ENCODE results near the gene ASAH2.
"Not testable (repeated sequence)": the region's sequence is repeated elsewhere in the genome, so short reads cannot be mapped to it uniquely, and the experiment has no call there.

ASAH2 gene

GRCh38 chr10:50271564-50272250 is 20.4 kb upstream of the ASAH2 start:
- H3F3A ChIP-seq (ENCODE audit: insufficient read depth, low read length): no peaks in the 10 kb centered on the region
- H3K4me3 ChIP-seq (ENCODE audit: low read length): no peak overlapping the region
- no peaks in the 10 kb centered on the region for H4K20me1 ChIP-seq (ENCODE audit: insufficient read depth, low read length)
- no peak overlapping the region for H3K9ac ChIP-seq (ENCODE audit: low read length)
- no peak overlapping the region for H2AFZ ChIP-seq (ENCODE audit: low read length)
- no peak overlapping the region for H3K27ac ChIP-seq (ENCODE audit: low read length)
- 0 out of 2 replicates have a peak, but pooled peaks cover 2% of the 10 kb centered on the region for H3K4me1 ChIP-seq (ENCODE audit: low read length)
- H3K4me2 ChIP-seq (ENCODE audit: low read depth, low read length): no peak overlapping the region
- TF ChIP-seq EZH2phosphoT487 (IDR thresholded peaks at IDR 0.05; ENCODE audit: low read length) (no peak), EZH2 (optimal IDR thresholded peaks at IDR 0.05; ENCODE audit: low read depth, low read length) (no peak), CTCF (IDR thresholded peaks at IDR 0.05; ENCODE audit: low read length) (no peak; the same call in 1 of the 2 replicates)
- DNase-seq: no peak
- no peaks in the 10 kb centered on the region for H3K9me2 ChIP-seq (replicated peaks; ENCODE audit: insufficient read depth, low read length)
- no peaks in the 10 kb centered on the region for H3K79me2 ChIP-seq (ENCODE audit: low read length)
- no peaks in the 10 kb centered on the region for H3K36me3 ChIP-seq (replicated peaks; ENCODE audit: insufficient read depth, low read length)
- H3K27me3 ChIP-seq (replicated peaks; ENCODE audit: insufficient read depth, low read length): no peaks in the 10 kb centered on the region
- H3K9me3 ChIP-seq (replicated peaks; ENCODE audit: insufficient read depth, low read length): no peaks in the 10 kb centered on the region

GRCh38 chr10:50267877-50268276 is 16.6 kb upstream of the ASAH2 start:
- H3K9me3 ChIP-seq (replicated peaks; ENCODE audit: insufficient read depth, low read length); H3K27me3 ChIP-seq (replicated peaks; ENCODE audit: insufficient read depth, low read length); H2AFZ ChIP-seq (ENCODE audit: low read length); H3K4me1 ChIP-seq (ENCODE audit: low read length); H3K9me2 ChIP-seq (replicated peaks; ENCODE audit: insufficient read depth, low read length); H3K79me2 ChIP-seq (ENCODE audit: low read length); H3K27ac ChIP-seq (ENCODE audit: low read length); DNase-seq; H3K4me2 ChIP-seq (ENCODE audit: low read depth, low read length); H3K36me3 ChIP-seq (replicated peaks; ENCODE audit: insufficient read depth, low read length); H3K9ac ChIP-seq (ENCODE audit: low read length); H3F3A ChIP-seq (ENCODE audit: insufficient read depth, low read length); H4K20me1 ChIP-seq (ENCODE audit: insufficient read depth, low read length); H3K4me3 ChIP-seq (ENCODE audit: low read length): not testable (repeated sequence)

- H3K4me2 ChIP-seq (ENCODE audit: low read depth, low read length); H3K9me3 ChIP-seq (replicated peaks; ENCODE audit: insufficient read depth, low read length); H2AFZ ChIP-seq (ENCODE audit: low read length); H3K36me3 ChIP-seq (replicated peaks; ENCODE audit: insufficient read depth, low read length); H3K79me2 ChIP-seq (ENCODE audit: low read length); H3K9ac ChIP-seq (ENCODE audit: low read length); H3K4me3 ChIP-seq (ENCODE audit: low read length); H3K27me3 ChIP-seq (replicated peaks; ENCODE audit: insufficient read depth, low read length); H3K9me2 ChIP-seq (replicated peaks; ENCODE audit: insufficient read depth, low read length); DNase-seq; H4K20me1 ChIP-seq (ENCODE audit: insufficient read depth, low read length); H3K27ac ChIP-seq (ENCODE audit: low read length): not testable (repeated sequence)
- Histone ChIP-seq H3K4me1 (ENCODE audit: low read length) (peaks cover 25% of the 10 kb centered on the region), H3F3A (ENCODE audit: insufficient read depth, low read length) (peaks cover 11% of the 10 kb centered on the region; the same call in 1 of the 2 replicates)
These were observed 11.3 kb upstream of the ASAH2 start for GRCh38 chr10:50262625-50263024.

GRCh38 chr10:50260791-50261281 is 9.5 kb upstream of the ASAH2 start:
- Histone ChIP-seq H3K4me2 (ENCODE audit: low read depth, low read length) (peak overlapping the region; percentile 38), H3F3A (ENCODE audit: insufficient read depth, low read length) (peaks cover 11% of the 10 kb centered on the region; the same call in 1 of the 2 replicates), H3K36me3 (replicated peaks; ENCODE audit: insufficient read depth, low read length) (no peaks in the 10 kb centered on the region), H3K4me3 (ENCODE audit: low read length) (no peak overlapping the region; the same call in 1 of the 2 replicates), H3K9ac (ENCODE audit: low read length) (no peak overlapping the region), H2AFZ (ENCODE audit: low read length) (peak overlapping the region; percentile 0; the same call in 1 of the 2 replicates), H3K4me1 (ENCODE audit: low read length) (peaks cover 25% of the 10 kb centered on the region), H3K27ac (ENCODE audit: low read length) (peak overlapping the region; percentile 46; the same call in 1 of the 2 replicates), H4K20me1 (ENCODE audit: insufficient read depth, low read length) (no peaks in the 10 kb centered on the region), H3K9me3 (replicated peaks; ENCODE audit: insufficient read depth, low read length) (no peaks in the 10 kb centered on the region), H3K27me3 (replicated peaks; ENCODE audit: insufficient read depth, low read length) (no peaks in the 10 kb centered on the region), H3K79me2 (ENCODE audit: low read length) (no peaks in the 10 kb centered on the region), H3K9me2 (replicated peaks; ENCODE audit: insufficient read depth, low read length) (no peaks in the 10 kb centered on the region)
- TF ChIP-seq EZH2 (optimal IDR thresholded peaks at IDR 0.05; ENCODE audit: low read depth, low read length) (no peak), CTCF (IDR thresholded peaks at IDR 0.05; ENCODE audit: low read length) (no peak), EZH2phosphoT487 (IDR thresholded peaks at IDR 0.05; ENCODE audit: low read length) (no peak)
- peak; percentile 85 for DNase-seq

All from MM.1S (cell line).